NT2/D1 (cell line): Measurements from ENCODE around the gene CAMTA1.

ENCODE experiments used
- YY1 ChIP-seq: IDR thresholded peaks from 2 replicates; pipeline ENCODE4 v1.6.1; 2011; ENCODE audit not compliant: insufficient read length, insufficient read depth
- ZNF274 ChIP-seq: IDR thresholded peaks from 2 replicates; pipeline ENCODE4 v1.6.1; 2011; ENCODE audit warnings: mild to moderate bottlenecking, low read depth, low read length

DNA sequence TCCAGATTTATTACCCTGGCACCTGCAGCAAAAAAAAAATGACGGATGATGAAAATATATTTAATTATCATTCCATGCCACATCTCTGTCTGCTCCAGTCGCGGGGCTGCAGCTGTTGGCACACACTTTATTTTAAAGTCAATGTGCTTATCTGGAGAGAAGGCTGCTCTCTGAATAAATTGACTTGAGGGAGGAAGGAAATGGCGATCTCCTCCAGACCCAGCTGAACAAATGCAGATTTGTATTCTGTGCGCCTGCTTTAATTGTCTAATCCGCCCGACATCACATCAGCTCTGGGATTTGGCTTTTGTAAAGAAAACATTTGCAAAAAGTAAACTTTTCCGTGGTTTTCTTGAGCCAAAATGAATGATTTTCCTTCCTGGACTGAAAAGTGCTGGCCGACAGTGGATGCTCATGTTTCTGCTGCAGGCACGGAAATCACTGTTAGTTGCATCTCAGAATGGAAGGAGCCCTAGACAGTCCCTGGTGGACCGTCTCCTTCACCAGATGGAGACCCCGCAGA, 150.2 kb downstream of the CAMTA1 start:
- no peak for TF ChIP-seq ZNF274
- no peak for TF ChIP-seq YY1
